ACC112 (cell line): ENCODE measurements around the gene ATP5MC2.

Source experiments
- H2AFZ ChIP-seq: fragments of 200-600 bp; sonication (generic); one replicate; pipeline ENCODE4 v1.6.0; 2017; ENCODE audit warnings: antibody characterized with exemption, low read length; ENCODE audit not compliant: unreplicated experiment
- H3K27ac ChIP-seq: fragments of 200-600 bp; sonication (generic); 2 replicates; pipeline ENCODE4 v1.5.1; 2014; ENCODE audit warnings: low read depth, mild to moderate bottlenecking, antibody characterized with exemption, low read length, moderate library complexity
- H3K27me3 ChIP-seq: fragments of 200-600 bp; sonication (generic); 2 replicates; pipeline ENCODE4 v1.6.1; 2014; ENCODE audit warnings: mild to moderate bottlenecking, antibody characterized with exemption, low read length, moderate library complexity, mixed read lengths; ENCODE audit not compliant: insufficient read depth
- H3K36me3 ChIP-seq: fragments of 200-600 bp; sonication (generic); 2 replicates; pipeline ENCODE4 v1.6.1; 2016; ENCODE audit warnings: mild to moderate bottlenecking, antibody characterized with exemption, low read length, moderate library complexity, mixed read lengths; ENCODE audit not compliant: insufficient read depth
- H3K4me1 ChIP-seq: fragments of 200-600 bp; sonication (generic); one replicate; pipeline ENCODE4 v1.6.1; 2016; ENCODE audit warnings: low read length, mixed read lengths; ENCODE audit not compliant: insufficient read depth, unreplicated experiment, control insufficient read depth
- H3K4me3 ChIP-seq: fragments of 200-600 bp; sonication (generic); 2 replicates; pipeline ENCODE4 v1.5.1; 2014; ENCODE audit warnings: mild to moderate bottlenecking, low read depth, low read length
- H3K79me2 ChIP-seq: fragments of 200-600 bp; sonication (generic); one replicate; pipeline ENCODE4 v1.6.0; 2016; ENCODE audit warnings: low read length; ENCODE audit not compliant: control insufficient read depth, unreplicated experiment, insufficient read depth

The ATP5MC2 gene

DNA sequence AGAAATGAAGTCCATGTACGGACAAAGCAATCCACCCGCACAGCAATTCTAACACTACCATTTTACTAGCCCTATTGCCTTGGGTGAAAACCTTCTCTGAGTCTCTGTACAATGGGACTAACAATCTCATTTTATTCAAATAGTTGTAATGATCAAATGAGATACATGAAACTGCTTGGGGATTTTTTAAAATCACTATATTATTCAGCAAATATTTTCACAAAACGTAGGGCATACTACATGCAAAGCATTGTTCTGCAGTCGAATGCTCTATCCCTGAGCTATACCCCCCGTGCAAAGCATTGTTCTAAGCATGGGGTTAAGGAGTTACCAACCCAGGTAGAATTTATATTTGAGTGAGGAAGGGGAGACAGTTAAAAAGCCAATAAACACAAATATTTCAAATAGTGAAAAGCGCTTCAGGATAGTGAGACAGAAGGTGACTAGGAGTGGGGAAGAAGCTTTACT lies 49.1 kb downstream of the ATP5MC2 start:
- peaks cover 41% of the 10 kb centered on the region for H3K79me2 ChIP-seq

GRCh38 chr12:53625946-53626701 lies 49.8 kb downstream of the ATP5MC2 start, which contains the start of gene ATF7:
Gene ATF7, minus strand, starts transcription at chr12:53626382. Its CDS starts 25,382 bp downstream, at chr12:53601000.
- Histone ChIP-seq H3K36me3 (no peaks in the 10 kb centered on the region), H3K4me1 (no peaks in the 10 kb centered on the region), H3K27me3 (no peaks in the 10 kb centered on the region), H2AFZ (peak within 1 kb of the TSS; percentile 93), H3K27ac (peak within 1 kb of the TSS; percentile 79), H3K4me3 (peak within 1 kb of the TSS; percentile 93), H3K79me2 (peaks cover 47% of the 10 kb centered on the region)

More for the DNA sequence above, 49.1 kb downstream of the ATP5MC2 start:
- no peaks in the 10 kb centered on the region for H3K27me3 ChIP-seq
- no peak overlapping the region for H3K27ac ChIP-seq
- peak overlapping the region; percentile 93 for H2AFZ ChIP-seq
- H3K4me1 ChIP-seq: no peaks in the 10 kb centered on the region
- peak overlapping the region; percentile 93 for H3K4me3 ChIP-seq
- no peaks in the 10 kb centered on the region for H3K36me3 ChIP-seq

DNA sequence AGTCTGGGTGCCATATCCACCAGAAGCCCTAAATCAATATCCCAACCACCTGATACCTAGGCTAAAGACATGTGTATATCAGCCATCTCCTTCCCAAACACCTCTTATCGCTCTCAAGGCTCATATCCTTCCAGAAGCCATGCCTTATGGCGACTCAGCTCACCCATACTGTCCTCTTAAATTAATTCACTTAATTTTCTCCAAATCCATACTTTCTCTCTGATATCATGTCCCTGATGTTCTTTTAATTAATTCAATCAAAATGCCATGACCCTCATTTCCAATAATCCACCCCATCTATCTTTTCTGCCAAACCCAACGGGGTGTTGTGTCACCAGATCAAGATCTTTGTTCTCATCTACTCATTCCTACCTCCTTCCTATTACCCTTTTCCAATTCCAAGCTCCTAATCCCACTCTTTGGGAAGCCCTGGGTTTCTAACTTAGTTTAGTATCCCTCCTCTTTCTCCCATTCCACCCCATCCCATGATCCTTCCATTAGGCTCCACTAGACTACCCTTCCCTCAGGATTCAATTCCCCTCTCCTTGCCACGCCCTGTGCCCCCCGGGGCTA lies 50.4 kb downstream of the ATP5MC2 start:
- no peaks in the 10 kb centered on the region for H3K4me1 ChIP-seq
- H3K79me2 ChIP-seq: peaks cover 51% of the 10 kb centered on the region
- H3K27ac ChIP-seq: peak overlapping the region; percentile 44
- peak overlapping the region; percentile 93 for H3K4me3 ChIP-seq
- no peaks in the 10 kb centered on the region for H3K27me3 ChIP-seq
- H2AFZ ChIP-seq: peak overlapping the region; percentile 51
- no peaks in the 10 kb centered on the region for H3K36me3 ChIP-seq

DNA sequence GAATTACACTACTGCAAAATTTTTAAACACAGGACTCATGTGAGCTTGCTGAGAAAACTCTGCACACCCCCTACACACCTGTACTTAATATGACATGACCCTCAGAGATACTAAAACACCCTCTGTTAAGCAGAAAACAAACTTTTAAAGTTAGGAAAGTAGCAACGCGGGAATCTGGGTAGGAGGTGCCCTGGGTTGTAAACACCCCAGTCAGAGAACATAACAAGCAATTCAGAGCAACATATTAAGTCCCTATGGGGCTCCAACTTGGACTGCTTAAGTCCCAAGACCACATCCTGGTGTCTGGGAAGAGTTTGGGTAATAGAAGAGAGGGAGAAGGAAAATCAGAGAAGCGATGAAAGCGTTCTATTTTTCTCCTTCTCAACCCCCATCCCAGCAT lies 50.9 kb downstream of the ATP5MC2 start:
- no peaks in the 10 kb centered on the region for H3K27me3 ChIP-seq
- peaks cover 51% of the 10 kb centered on the region for H3K79me2 ChIP-seq
- H3K27ac ChIP-seq: peak overlapping the region; percentile 44
- H3K36me3 ChIP-seq: no peaks in the 10 kb centered on the region
- no peak overlapping the region for H2AFZ ChIP-seq
- peak overlapping the region; percentile 93 for H3K4me3 ChIP-seq
- no peaks in the 10 kb centered on the region for H3K4me1 ChIP-seq

DNA sequence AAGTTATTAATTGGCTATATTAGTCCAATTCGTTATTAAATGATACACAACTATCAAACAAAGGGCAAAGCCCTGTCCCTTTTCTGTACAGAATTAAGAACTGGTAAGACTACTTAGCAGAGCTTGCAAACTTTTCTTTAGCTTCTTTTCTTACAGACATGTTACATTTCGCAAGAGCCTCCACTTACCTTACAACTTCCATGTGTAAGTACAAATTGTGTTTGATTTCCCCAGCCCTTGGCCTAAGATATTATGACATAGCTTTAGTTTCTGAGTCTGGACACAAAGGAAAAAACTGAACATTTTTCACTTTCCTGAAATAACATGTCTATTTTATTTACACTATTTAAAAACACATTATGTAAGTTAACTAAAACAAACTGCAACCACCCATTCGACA lies 51.4 kb downstream of the ATP5MC2 start:
- Histone ChIP-seq H3K4me1 (no peaks in the 10 kb centered on the region), H3K79me2 (peaks cover 56% of the 10 kb centered on the region), H3K27me3 (no peaks in the 10 kb centered on the region), H3K36me3 (no peaks in the 10 kb centered on the region), H3K27ac (peak overlapping the region; percentile 40), H2AFZ (peak overlapping the region; percentile 65), H3K4me3 (peak overlapping the region; percentile 93)

- peaks cover under 1% of the 10 kb centered on the region for H3K4me1 ChIP-seq
- peak overlapping the region; percentile 40 for H3K27ac ChIP-seq
- no peaks in the 10 kb centered on the region for H3K27me3 ChIP-seq
- no peaks in the 10 kb centered on the region for H3K36me3 ChIP-seq
- H3K4me3 ChIP-seq: peak overlapping the region; percentile 93
- H3K79me2 ChIP-seq: peaks cover 63% of the 10 kb centered on the region
- H2AFZ ChIP-seq: peak overlapping the region; percentile 65
Measured at GRCh38 chr12:53623548-53624385, 52.1 kb downstream of the ATP5MC2 start.

- no peaks in the 10 kb centered on the region for H3K27me3 ChIP-seq
- H3K36me3 ChIP-seq: no peaks in the 10 kb centered on the region
- peaks cover 5% of the 10 kb centered on the region for H3K4me1 ChIP-seq
- H2AFZ ChIP-seq: no peak overlapping the region
- H3K79me2 ChIP-seq: peaks cover 74% of the 10 kb centered on the region
- peak overlapping the region; percentile 93; the same call in 1 of the 2 replicates for H3K4me3 ChIP-seq
- no peak overlapping the region for H3K27ac ChIP-seq
Measured at GRCh38 chr12:53622724-53623123, 53.2 kb downstream of the ATP5MC2 start.

DNA sequence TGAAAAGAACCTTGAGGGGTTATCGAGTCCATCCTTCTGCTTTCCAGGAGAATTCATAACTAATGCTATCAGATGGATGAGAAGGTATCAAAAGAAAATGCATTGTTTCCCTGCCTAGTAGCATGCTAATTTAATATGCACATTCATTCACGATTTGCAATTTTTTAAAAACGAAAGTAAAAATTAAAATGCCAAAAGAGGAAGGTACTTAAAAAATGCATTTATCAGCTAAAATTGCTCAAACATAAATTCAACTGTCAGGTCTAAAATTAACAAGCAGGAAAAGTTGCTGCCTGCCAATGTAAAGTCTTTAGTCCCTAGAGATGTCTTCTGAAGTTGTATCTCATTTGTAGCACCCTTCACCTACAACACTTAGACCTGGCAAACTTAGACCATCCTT lies 57.6 kb downstream of the ATP5MC2 start:
- Histone ChIP-seq H3K36me3 (no peaks in the 10 kb centered on the region), H3K4me1 (peaks cover 10% of the 10 kb centered on the region), H3K27ac (peak overlapping the region; percentile 48), H3K27me3 (no peaks in the 10 kb centered on the region), H2AFZ (peak overlapping the region; percentile 45), H3K4me3 (peak overlapping the region; percentile 80), H3K79me2 (peaks cover 75% of the 10 kb centered on the region)

DNA sequence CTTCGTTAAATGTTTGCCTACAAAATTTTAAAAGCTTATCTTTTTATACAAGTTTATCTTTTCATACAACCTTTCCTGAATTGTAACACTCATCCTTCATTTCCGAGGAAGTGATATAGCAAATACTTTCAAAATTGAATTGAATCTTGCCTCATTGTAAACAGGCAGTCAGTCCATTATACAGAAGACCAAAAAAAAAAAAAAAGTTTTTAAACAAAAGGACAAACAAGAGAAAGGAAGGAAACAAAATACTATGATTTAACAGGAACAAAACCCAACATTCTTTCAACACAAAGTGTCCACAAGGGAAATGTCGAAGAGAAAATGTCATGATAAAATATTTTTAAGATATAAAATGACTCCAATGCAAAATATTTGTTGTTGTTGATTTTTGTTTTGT lies 58.2 kb downstream of the ATP5MC2 start:
- peak overlapping the region; percentile 80 for H3K4me3 ChIP-seq
- peak overlapping the region; percentile 45 for H2AFZ ChIP-seq
- H3K4me1 ChIP-seq: peaks cover 10% of the 10 kb centered on the region
- no peaks in the 10 kb centered on the region for H3K27me3 ChIP-seq
- no peaks in the 10 kb centered on the region for H3K36me3 ChIP-seq
- H3K27ac ChIP-seq: peak overlapping the region; percentile 48
- H3K79me2 ChIP-seq: peaks cover 72% of the 10 kb centered on the region

DNA sequence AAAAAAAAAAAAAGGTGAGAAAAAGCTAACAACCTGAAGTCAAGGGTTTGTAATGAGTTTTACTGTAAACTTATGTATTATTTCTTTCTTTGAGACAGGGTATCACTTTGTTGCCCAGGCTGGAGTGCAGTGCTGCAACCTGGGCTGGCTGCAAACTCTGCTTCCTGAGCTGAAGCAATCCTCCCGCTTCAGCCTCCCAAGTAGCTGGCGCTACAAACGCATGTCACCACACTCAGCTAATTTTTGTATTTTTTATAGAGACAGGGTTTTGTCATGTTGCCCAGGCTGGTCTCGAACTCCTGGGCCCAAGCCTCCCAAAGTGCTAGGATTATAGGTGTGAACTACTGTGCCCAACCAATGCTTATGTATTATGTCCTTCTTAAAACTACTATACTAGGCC lies 58.9 kb downstream of the ATP5MC2 start:
- Histone ChIP-seq H3K79me2 (peaks cover 65% of the 10 kb centered on the region), H3K27ac (no peak overlapping the region), H3K36me3 (no peaks in the 10 kb centered on the region), H2AFZ (no peak overlapping the region), H3K4me1 (peaks cover 10% of the 10 kb centered on the region), H3K27me3 (no peaks in the 10 kb centered on the region), H3K4me3 (no peak overlapping the region)
